SK-N-SH treated with all-trans-retinoic acid at 6 μM for 48 hours (cell line): ENCODE data around the gene CHDH.

Experiments used
- ATAC-seq: fragments of 200-7000 bp; cut with Tn5 transposase; 3 replicates; pipeline ENCODE4 v1.9.1; 2020; ENCODE audit warnings: mild to moderate bottlenecking, moderate library complexity
- ARNTL ChIP-seq: fragments of 450-650 bp; formaldehyde crosslinking; IDR thresholded peaks from 2 replicates; pipeline ENCODE4 v1.5.0; 2020; ENCODE audit warnings: low read depth, mild to moderate bottlenecking, moderate library complexity, borderline replicate concordance
- BACH2 ChIP-seq: fragments of 250-450 bp; sonication (Bioruptor Pico); IDR thresholded peaks from 2 replicates; pipeline ENCODE4 v1.9.0; 2021; ENCODE audit warnings: mild to moderate bottlenecking, borderline replicate concordance
- CSDC2 ChIP-seq: fragments of 250-450 bp; sonication (Bioruptor Pico); IDR thresholded peaks from 2 replicates; pipeline ENCODE4 v1.5.0; 2020; ENCODE audit warnings: mild to moderate bottlenecking, moderate library complexity
- CSRNP3 ChIP-seq: fragments of 250-450 bp; sonication (Bioruptor Pico); IDR thresholded peaks from 2 replicates; pipeline ENCODE4 v1.5.1; 2021; ENCODE audit warnings: mild to moderate bottlenecking, moderate library complexity
- GLIS3 ChIP-seq: fragments of 250-450 bp; sonication (Bioruptor Pico); IDR thresholded peaks from 2 replicates; pipeline ENCODE4 v1.5.0; 2020; ENCODE audit warnings: mild to moderate bottlenecking, moderate library complexity
- ISL1 ChIP-seq: fragments of 250-450 bp; sonication (Bioruptor Pico); IDR thresholded peaks from 2 replicates; pipeline ENCODE4 v2.1.2; 2022; ENCODE audit warnings: mild to moderate bottlenecking, moderate library complexity
- OSR1 ChIP-seq: fragments of 250-450 bp; sonication (Bioruptor Pico); IDR thresholded peaks from 2 replicates; pipeline ENCODE4 v1.8.0; 2022; ENCODE audit warnings: moderate library complexity, mild to moderate bottlenecking, inconsistent platforms
- POU6F1 ChIP-seq: fragments of 250-450 bp; sonication (Bioruptor Pico); IDR thresholded peaks from 2 replicates; pipeline ENCODE4 v1.8.0; 2021; ENCODE audit warnings: low read depth, mild to moderate bottlenecking, moderate library complexity, borderline replicate concordance
- PPARA ChIP-seq: fragments of 250-450 bp; sonication (Bioruptor Pico); IDR thresholded peaks from 2 replicates; pipeline ENCODE4 v1.5.0; 2020; ENCODE audit warnings: mild to moderate bottlenecking, borderline replicate concordance
- RARB ChIP-seq: fragments of 250-450 bp; sonication (Bioruptor Pico); IDR thresholded peaks from 2 replicates; pipeline ENCODE4 v1.8.0; 2021; ENCODE audit warnings: mild to moderate bottlenecking, moderate library complexity
- SNAI2 ChIP-seq: fragments of 250-450 bp; sonication (Bioruptor Pico); IDR thresholded peaks from 2 replicates; pipeline ENCODE4 v1.5.0; 2020; ENCODE audit warnings: mild to moderate bottlenecking, moderate library complexity
- TCF4 ChIP-seq: fragments of 250-450 bp; sonication (Bioruptor Pico); IDR thresholded peaks from 2 replicates; pipeline ENCODE4 v1.8.0; 2021; ENCODE audit warnings: mild to moderate bottlenecking, moderate library complexity, borderline replicate concordance
- TOX ChIP-seq: fragments of 250-450 bp; sonication (Bioruptor Pico); IDR thresholded peaks from 2 replicates; pipeline ENCODE4 v1.8.0; 2021; ENCODE audit warnings: mild to moderate bottlenecking, moderate library complexity, borderline replicate concordance
- ZC3H10 ChIP-seq: fragments of 250-450 bp; sonication (Bioruptor Pico); IDR thresholded peaks from 2 replicates; pipeline ENCODE4 v1.5.1; 2021; ENCODE audit warnings: mild to moderate bottlenecking, moderate library complexity
- ZFP3 ChIP-seq: fragments of 250-450 bp; sonication (Bioruptor Pico); IDR thresholded peaks from 2 replicates; pipeline ENCODE4 v1.5.0; 2020; ENCODE audit warnings: mild to moderate bottlenecking, moderate library complexity
- ZNF565 ChIP-seq: fragments of 450-650 bp; formaldehyde crosslinking; conservative IDR thresholded peaks from 2 replicates; pipeline ENCODE4 v1.5.0; 2020; ENCODE audit warnings: low read depth, mild to moderate bottlenecking, moderate library complexity
- ZNF70 ChIP-seq: fragments of 450-650 bp; formaldehyde crosslinking; IDR thresholded peaks from 2 replicates; pipeline ENCODE4 v1.5.0; 2020; ENCODE audit warnings: mild to moderate bottlenecking, moderate library complexity
- ZNF8 ChIP-seq: fragments of 450-650 bp; formaldehyde crosslinking; IDR thresholded peaks from 2 replicates; pipeline ENCODE4 v1.5.0; 2020; ENCODE audit warnings: mild to moderate bottlenecking, moderate library complexity
- TF ChIP-seq, protein P1 (sequence below): fragments of 250-450 bp; sonication (Bioruptor Pico); IDR thresholded peaks from 2 replicates; pipeline ENCODE4 v1.5.0; 2020; ENCODE audit warnings: mild to moderate bottlenecking, moderate library complexity
- TF ChIP-seq, protein P2 (sequence below): fragments of 250-450 bp; sonication (Bioruptor Pico); IDR thresholded peaks from 2 replicates; pipeline ENCODE4 v1.5.1; 2020; ENCODE audit warnings: low read depth, mild to moderate bottlenecking, moderate library complexity
- TF ChIP-seq, protein P3 (sequence below): fragments of 250-450 bp; sonication (Bioruptor Pico); IDR thresholded peaks from 2 replicates; pipeline ENCODE4 v1.8.0; 2020; ENCODE audit warnings: mild to moderate bottlenecking, moderate library complexity, borderline replicate concordance

The CHDH gene

GRCh38 chr3:53815067-53815466 lies 31.2 kb downstream of the CHDH start:
- ATAC-seq, result no peak
- no peak for TF ChIP-seq RARB (CRISPR knock-in tag)
- TF ChIP-seq, protein P1, sequence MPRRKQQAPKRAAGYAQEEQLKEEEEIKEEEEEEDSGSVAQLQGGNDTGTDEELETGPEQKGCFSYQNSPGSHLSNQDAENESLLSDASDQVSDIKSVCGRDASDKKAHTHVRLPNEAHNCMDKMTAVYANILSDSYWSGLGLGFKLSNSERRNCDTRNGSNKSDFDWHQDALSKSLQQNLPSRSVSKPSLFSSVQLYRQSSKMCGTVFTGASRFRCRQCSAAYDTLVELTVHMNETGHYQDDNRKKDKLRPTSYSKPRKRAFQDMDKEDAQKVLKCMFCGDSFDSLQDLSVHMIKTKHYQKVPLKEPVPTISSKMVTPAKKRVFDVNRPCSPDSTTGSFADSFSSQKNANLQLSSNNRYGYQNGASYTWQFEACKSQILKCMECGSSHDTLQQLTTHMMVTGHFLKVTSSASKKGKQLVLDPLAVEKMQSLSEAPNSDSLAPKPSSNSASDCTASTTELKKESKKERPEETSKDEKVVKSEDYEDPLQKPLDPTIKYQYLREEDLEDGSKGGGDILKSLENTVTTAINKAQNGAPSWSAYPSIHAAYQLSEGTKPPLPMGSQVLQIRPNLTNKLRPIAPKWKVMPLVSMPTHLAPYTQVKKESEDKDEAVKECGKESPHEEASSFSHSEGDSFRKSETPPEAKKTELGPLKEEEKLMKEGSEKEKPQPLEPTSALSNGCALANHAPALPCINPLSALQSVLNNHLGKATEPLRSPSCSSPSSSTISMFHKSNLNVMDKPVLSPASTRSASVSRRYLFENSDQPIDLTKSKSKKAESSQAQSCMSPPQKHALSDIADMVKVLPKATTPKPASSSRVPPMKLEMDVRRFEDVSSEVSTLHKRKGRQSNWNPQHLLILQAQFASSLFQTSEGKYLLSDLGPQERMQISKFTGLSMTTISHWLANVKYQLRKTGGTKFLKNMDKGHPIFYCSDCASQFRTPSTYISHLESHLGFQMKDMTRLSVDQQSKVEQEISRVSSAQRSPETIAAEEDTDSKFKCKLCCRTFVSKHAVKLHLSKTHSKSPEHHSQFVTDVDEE (CRISPR knock-in tag), result no peak
- TF ChIP-seq ISL1 (CRISPR knock-in tag), result no peak
- no peak for TF ChIP-seq BACH2 (CRISPR knock-in tag)
- TF ChIP-seq CSRNP3 (CRISPR knock-in tag), result no peak
- TF ChIP-seq ZC3H10 (CRISPR knock-in tag), result no peak
- no peak for TF ChIP-seq OSR1 (CRISPR knock-in tag)
- TF ChIP-seq TCF4, result no peak
- TF ChIP-seq ZFP3, result no peak
- TF ChIP-seq GLIS3 (CRISPR knock-in tag), result no peak
- no peak for TF ChIP-seq ZNF565
- TF ChIP-seq, protein P2, sequence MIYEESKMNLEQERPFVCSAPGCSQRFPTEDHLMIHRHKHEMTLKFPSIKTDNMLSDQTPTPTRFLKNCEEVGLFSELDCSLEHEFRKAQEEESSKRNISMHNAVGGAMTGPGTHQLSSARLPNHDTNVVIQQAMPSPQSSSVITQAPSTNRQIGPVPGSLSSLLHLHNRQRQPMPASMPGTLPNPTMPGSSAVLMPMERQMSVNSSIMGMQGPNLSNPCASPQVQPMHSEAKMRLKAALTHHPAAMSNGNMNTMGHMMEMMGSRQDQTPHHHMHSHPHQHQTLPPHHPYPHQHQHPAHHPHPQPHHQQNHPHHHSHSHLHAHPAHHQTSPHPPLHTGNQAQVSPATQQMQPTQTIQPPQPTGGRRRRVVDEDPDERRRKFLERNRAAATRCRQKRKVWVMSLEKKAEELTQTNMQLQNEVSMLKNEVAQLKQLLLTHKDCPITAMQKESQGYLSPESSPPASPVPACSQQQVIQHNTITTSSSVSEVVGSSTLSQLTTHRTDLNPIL (CRISPR knock-in tag), result no peak
- no peak for TF ChIP-seq PPARA (CRISPR knock-in tag)
- TF ChIP-seq, protein P3, sequence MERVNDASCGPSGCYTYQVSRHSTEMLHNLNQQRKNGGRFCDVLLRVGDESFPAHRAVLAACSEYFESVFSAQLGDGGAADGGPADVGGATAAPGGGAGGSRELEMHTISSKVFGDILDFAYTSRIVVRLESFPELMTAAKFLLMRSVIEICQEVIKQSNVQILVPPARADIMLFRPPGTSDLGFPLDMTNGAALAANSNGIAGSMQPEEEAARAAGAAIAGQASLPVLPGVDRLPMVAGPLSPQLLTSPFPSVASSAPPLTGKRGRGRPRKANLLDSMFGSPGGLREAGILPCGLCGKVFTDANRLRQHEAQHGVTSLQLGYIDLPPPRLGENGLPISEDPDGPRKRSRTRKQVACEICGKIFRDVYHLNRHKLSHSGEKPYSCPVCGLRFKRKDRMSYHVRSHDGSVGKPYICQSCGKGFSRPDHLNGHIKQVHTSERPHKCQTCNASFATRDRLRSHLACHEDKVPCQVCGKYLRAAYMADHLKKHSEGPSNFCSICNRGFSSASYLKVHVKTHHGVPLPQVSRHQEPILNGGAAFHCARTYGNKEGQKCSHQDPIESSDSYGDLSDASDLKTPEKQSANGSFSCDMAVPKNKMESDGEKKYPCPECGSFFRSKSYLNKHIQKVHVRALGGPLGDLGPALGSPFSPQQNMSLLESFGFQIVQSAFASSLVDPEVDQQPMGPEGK (CRISPR knock-in tag), result no peak
- no peak for TF ChIP-seq CSDC2 (CRISPR knock-in tag)

- TF ChIP-seq ISL1 (CRISPR knock-in tag), result no peak
- no peak for ATAC-seq
Measured at GRCh38 chr3:53813876-53814275, 32.3 kb downstream of the CHDH start.

DNA sequence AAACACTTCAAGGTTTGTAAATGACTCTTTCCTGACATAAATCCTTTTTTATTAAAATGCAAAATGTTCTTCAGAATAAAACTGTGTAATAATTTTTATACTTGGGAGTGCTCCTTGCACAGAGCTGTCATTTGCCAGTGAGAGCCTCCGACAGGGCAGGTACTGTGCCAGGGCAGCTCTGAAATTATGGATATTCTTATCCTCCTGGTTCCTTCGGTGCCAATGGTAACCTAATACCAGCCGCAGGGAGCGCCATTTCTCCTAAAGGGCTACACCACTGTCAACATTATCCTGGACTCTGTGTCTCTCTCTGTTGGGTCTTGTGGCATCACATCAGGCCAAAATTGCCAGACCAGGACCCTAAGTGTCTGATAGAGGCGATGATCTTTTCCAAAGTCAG lies 33.0 kb downstream of the CHDH start:
- TF ChIP-seq ZNF565 (no peak), TOX (CRISPR knock-in tag) (no peak), BACH2 (CRISPR knock-in tag) (no peak), ZNF8 (CRISPR knock-in tag) (no peak), POU6F1 (CRISPR knock-in tag) (no peak), ARNTL (no peak), CSRNP3 (CRISPR knock-in tag) (no peak), PPARA (CRISPR knock-in tag) (no peak), ISL1 (CRISPR knock-in tag) (no peak), GLIS3 (CRISPR knock-in tag) (no peak), SNAI2 (no peak), ZNF70 (CRISPR knock-in tag) (no peak), OSR1 (CRISPR knock-in tag) (no peak)
- TF ChIP-seq, protein P3 (CRISPR knock-in tag), result no peak
- TF ChIP-seq, protein P1 (CRISPR knock-in tag), result no peak
- ATAC-seq, result no peak
